Stomach smooth muscle (tissue), 2 donors: ENCODE results near the gene SLC26A2.

Experiments used
- H3K27ac ChIP-seq: one replicate; pipeline ENCODE4 v1.7.0; 2013; ENCODE audit warnings: mild to moderate bottlenecking, low read length, inconsistent platforms
- H3K27me3 ChIP-seq, 2 donors: one replicate each; pipeline ENCODE4 v1.7.0; 2013; ENCODE audit warnings: low read length in 2 of 2; ENCODE audit not compliant: insufficient read depth in 2 of 2, control insufficient read depth in 1 of 2
- H3K36me3 ChIP-seq, 2 donors: one replicate each; pipeline ENCODE4 v1.7.0; 2013; ENCODE audit warnings: low read length in 2 of 2; ENCODE audit not compliant: control insufficient read depth in 2 of 2, insufficient read depth in 2 of 2
- H3K4me1 ChIP-seq: one replicate; pipeline ENCODE4 v1.7.0; 2013; ENCODE audit warnings: low read length; ENCODE audit not compliant: control insufficient read depth, insufficient read depth
- H3K4me3 ChIP-seq, 2 donors: one replicate each; pipeline ENCODE4 v1.7.0; 2013; ENCODE audit warnings: low read length in 2 of 2
- H3K9ac ChIP-seq, 2 donors: one replicate each; pipeline ENCODE4 v1.7.0; 2013; ENCODE audit warnings: low read length in 2 of 2, mild to moderate bottlenecking in 1 of 2
- H3K9me3 ChIP-seq, 2 donors: one replicate each; pipeline ENCODE4 v1.7.0; 2013; ENCODE audit warnings: low read length in 2 of 2; ENCODE audit not compliant: control insufficient read depth in 2 of 2
- donor health status: healthy.
- donor health status: Pancreatic carcinoma.

Gene SLC26A2

DNA sequence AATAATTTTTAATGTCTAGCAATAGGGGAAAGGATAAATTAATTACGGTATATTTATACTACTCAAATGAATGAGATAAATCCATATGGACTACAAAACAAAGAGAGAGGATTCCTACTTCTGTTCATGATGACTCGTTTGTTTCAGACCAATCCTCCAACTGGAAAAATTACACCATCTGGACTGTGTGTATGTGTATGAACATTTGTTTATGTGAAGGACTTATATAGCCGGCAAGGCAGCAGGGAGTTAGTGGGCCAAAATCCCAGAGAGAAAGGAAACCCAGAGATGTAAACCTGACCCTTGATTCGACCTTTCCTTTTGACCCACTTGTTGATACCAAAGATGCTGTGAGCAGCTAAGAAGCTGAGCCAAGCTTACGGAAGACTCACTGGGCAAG lies 36.1 kb upstream of the SLC26A2 start:
- H3K27me3 ChIP-seq = no peaks in the 10 kb centered on the region
- no peaks in the 10 kb centered on the region for H3K4me1 ChIP-seq
- no peak overlapping the region for H3K27ac ChIP-seq
- no peak overlapping the region for H3K4me3 ChIP-seq
- no peaks in the 10 kb centered on the region for H3K36me3 ChIP-seq
- H3K9me3 ChIP-seq = no peaks in the 10 kb centered on the region
- H3K9ac ChIP-seq = no peak overlapping the region

DNA sequence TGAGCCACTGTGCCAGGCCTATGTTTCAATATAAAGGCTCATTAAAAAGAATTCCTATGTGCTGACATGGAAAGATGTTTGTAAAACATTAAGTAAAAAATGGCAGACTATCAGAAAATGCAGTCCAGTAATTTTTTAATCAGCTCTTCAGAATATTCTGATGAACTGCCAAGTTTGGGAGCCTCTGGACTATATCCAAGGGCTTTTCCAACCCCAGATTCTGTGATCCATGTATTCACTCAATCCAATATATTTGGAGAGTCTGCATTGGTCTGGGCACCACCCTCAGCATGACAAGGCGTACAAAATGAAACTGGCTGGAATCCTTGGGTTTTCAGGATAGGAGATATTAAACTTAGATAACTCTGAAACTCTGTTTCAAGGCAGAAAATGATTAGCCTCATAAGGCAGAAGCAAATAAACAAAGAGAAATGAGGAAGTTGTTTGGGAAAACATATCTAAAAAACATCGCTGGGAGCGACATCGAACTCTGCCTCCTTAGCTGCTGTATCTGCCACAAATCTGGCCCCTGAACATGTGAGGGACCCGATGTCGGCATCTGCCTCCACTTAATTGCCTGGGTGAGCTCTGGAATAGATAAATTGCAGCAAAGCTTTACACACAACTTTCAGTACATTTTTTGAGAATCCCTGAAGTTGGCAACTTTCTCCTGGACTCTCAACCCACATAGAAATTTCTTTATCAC lies 30.4 kb upstream of the SLC26A2 start:
- H3K9ac ChIP-seq = no peak overlapping the region
- peaks cover 0 to 4% of the 10 kb centered on the region in 2 donors for H3K27me3 ChIP-seq
- H3K9me3 ChIP-seq = no peaks in the 10 kb centered on the region
- no peaks in the 10 kb centered on the region for H3K36me3 ChIP-seq
- H3K4me1 ChIP-seq = no peaks in the 10 kb centered on the region
- H3K4me3 ChIP-seq = no peak overlapping the region
- no peak overlapping the region for H3K27ac ChIP-seq

DNA sequence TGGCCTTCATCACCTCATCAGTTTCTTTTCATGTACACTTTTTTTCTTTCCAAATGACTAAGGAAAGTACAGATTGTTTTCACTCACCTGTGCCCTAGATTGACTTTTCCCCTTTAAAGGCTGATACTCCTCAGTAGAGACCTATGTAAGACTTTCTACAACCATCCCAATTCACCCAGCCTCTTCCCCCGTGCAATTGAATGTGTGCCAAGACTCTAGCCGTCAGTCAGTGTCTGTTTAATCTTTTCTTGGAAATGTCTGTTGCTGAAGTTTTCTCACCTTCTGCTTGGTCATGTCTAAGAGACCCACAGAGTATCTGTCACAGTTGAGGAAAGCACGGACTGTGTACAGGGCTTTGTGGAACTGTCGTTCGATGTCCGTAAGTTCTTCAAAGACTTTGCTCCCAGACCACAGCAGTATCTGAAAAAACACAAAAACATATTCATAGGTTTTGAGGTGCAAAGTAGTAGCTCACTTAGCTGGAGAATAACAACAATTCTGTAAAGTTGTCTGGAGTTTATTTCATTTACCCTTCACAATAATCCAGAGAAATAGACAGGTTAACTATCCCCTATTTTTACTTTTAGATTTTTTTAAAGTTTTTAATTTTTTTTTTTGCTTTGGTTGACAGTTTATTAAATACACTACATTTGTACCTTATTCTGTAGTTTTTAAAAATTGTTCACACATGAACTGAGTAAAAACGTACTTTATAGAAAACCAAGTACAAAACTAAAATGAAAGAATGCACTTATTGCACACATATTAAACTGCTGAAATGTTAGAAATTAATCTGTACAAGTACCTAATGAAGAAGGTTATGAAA lies 29.6 kb upstream of the SLC26A2 start:
- no peak overlapping the region for H3K9ac ChIP-seq
- H3K36me3 ChIP-seq = no peaks in the 10 kb centered on the region
- no peaks in the 10 kb centered on the region for H3K4me1 ChIP-seq
- H3K4me3 ChIP-seq = no peak overlapping the region
- H3K9me3 ChIP-seq = no peaks in the 10 kb centered on the region
- no peak overlapping the region for H3K27ac ChIP-seq
- H3K27me3 ChIP-seq = peaks cover 0 to 4% of the 10 kb centered on the region in 2 donors

DNA sequence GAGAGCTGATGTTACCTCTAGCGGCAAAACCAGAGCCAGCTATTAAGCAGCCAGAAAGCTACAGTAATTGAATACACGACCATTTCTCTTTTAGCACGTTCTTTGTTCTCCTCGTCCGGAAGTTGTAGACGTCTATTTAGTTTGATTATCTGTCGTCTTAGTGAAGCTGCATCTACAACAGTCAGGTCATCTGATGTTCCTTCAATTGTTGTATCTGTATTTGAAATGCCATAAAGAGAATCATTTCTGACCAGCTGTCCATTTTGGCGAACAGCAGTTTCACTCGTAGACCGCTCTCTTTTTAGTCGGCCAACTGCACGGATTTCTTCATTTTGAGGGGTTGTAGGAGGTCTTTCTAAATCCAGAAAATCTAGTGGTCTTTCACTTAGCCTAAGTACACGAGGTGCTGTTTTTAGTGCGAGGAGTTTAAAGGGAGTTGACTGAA lies 28.5 kb upstream of the SLC26A2 start:
- Histone ChIP-seq H3K27ac (no peak overlapping the region), H3K4me1 (no peaks in the 10 kb centered on the region), H3K9me3 (no peaks in the 10 kb centered on the region), H3K36me3 (no peaks in the 10 kb centered on the region), H3K27me3 (peaks cover 1 to 4% of the 10 kb centered on the region in 2 donors), H3K9ac (no peak overlapping the region), H3K4me3 (no peak overlapping the region)

DNA sequence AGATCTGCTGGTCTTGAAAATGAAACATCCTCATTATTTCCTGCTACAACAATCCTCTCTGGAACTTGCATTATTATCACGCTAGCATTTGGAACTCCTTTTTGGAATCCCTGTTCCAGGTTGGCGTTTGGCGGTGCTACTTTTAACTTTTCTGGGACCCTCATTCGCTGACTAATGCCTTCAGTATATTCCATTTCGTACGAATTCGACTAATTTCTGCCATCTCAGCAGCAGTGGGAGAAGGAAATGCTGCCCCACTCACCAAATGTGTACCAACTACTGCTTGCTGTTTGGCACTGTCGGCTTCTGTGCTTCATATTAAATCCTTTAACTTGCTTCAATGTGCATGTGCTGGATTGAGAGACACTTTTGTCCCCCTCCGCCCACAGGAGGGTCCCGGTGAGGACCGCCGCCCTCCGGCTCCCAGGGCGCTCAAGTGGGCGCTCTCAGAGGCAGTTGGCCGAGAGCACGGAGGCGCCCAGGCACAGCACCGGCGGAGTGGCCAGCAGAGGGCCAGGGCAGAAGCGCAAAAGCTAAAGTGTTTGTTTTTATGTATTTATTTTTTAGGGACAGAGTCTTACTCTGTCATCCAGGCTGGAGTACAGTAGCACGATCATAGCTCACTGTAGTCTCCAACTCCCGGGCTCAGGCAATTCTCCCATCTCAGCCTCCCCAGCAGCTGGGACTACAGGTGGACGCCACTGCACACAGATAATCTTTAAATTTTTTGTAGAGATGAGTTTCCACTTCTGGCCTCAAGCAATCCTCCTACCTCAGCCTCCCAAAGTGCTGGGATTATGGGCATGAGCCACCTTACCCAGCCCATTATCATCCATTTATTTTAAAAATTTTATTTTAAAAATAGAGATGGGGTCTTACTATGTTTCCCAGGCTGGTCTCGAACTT lies 27.9 kb upstream of the SLC26A2 start:
- Histone ChIP-seq H3K4me3 (no peak overlapping the region), H3K9me3 (no peaks in the 10 kb centered on the region)

DNA sequence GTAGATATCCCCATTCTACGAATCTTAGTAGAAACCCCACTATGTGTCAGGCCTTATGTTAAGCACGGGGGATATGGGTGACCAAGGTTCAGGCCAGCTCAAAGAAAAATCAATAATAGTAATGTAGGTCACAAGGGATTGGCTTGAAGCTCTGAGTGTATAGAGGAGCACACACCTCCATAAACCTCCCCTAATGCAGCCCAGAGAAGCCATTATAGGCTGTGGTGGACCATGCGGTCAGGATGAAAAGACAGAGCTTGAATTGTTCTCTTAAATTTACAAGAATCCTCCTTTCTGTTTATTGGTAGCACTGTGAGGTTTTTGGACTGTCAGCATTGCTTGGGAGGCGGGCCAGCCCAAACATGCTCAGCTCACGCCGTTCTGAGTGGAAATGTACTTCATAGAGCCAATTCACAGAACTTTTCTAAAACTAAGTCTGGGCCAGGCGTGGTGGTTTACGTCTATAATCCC lies 25.1 kb upstream of the SLC26A2 start:
- no peaks in the 10 kb centered on the region for H3K9me3 ChIP-seq
- H3K4me1 ChIP-seq = no peaks in the 10 kb centered on the region
- H3K27ac ChIP-seq = no peak overlapping the region
- no peaks in the 10 kb centered on the region for H3K36me3 ChIP-seq
- H3K27me3 ChIP-seq = peaks cover 2 to 4% of the 10 kb centered on the region in 2 donors
- H3K4me3 ChIP-seq = no peak overlapping the region
- no peak overlapping the region for H3K9ac ChIP-seq

More for the DNA sequence above, 27.9 kb upstream of the SLC26A2 start:
- H3K4me1 ChIP-seq = no peaks in the 10 kb centered on the region
- H3K27ac ChIP-seq = no peak overlapping the region
- H3K27me3 ChIP-seq = peaks cover 2 to 4% of the 10 kb centered on the region in 2 donors
- no peaks in the 10 kb centered on the region for H3K36me3 ChIP-seq
- no peak overlapping the region for H3K9ac ChIP-seq

DNA sequence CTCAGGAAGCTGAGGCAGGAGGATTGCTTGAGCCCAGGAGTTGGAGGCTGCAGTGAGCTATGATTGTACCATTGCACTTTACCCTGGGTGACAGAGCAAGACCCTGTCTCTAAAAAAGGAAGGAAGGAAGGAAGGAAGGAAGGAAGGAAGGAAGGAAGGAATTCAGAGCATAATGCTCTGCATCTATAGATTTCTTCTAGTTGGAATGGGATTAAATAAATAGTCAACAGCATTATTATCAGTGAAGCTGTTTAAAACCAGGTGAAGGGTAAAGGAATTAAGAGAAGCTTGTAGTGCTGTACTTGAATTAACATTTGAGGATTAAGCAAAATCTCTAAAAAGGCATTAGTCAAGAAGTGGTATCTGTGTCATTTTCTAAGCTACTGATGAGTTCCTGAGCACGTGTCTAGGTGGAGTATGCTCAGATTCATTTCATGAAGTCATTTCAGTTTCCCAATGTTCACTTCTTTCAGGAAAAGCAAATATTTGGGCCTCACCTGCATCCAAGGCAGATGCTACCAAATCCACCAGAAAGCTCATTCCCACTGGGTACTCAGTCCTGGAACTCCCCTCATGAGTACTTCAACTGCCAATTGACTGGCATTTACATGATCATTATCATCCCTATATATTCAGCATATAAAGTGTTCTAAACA lies 24.4 kb upstream of the SLC26A2 start:
- Histone ChIP-seq H3K9me3 (no peaks in the 10 kb centered on the region), H3K4me1 (no peaks in the 10 kb centered on the region), H3K9ac (no peak overlapping the region), H3K27ac (no peak overlapping the region), H3K36me3 (no peaks in the 10 kb centered on the region), H3K27me3 (peaks cover 2 to 4% of the 10 kb centered on the region in 2 donors), H3K4me3 (no peak overlapping the region)

DNA sequence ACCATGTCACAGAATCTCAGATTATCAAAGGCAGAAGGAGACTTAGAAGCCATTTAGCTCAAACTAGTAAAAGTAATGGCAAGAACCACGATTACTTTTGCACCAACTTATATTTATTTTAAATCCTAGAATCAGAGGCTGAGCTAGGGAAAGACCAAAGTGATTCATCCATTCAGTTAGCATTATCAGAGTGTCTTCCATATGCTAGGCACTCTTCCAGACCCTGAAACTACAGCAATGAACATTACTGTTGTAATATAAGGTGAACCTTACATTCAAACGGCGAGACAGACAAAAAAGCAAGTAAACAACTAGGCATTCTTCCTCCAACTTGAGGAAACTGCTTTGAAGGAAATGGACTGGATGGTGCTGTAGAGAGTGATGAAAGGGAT lies 23.9 kb upstream of the SLC26A2 start:
- Histone ChIP-seq H3K9ac (no peak overlapping the region), H3K27ac (no peak overlapping the region), H3K27me3 (peaks cover 2 to 4% of the 10 kb centered on the region in 2 donors), H3K4me1 (no peaks in the 10 kb centered on the region), H3K36me3 (no peaks in the 10 kb centered on the region), H3K4me3 (no peak overlapping the region), H3K9me3 (no peaks in the 10 kb centered on the region)

DNA sequence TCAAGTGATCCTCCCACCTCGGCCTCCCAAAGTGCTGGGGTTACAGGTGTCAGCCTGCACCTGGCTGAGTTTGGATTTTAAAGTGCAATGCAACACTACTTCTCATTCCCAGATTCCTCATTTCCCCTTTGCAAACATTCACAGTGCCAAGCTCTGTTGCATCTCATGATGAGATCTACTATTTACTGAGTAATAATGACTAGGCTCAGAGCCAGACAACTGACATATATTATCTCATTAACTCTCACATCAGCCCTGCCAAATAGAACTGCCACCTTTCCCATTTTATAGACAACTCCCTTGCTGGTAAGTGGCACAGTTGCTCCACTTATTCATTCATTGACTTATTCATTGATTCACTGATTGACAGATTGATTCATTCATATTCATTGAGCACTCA lies 22.9 kb upstream of the SLC26A2 start:
- no peak overlapping the region for H3K27ac ChIP-seq
- no peaks in the 10 kb centered on the region for H3K36me3 ChIP-seq
- no peaks in the 10 kb centered on the region for H3K9me3 ChIP-seq
- no peak overlapping the region for H3K9ac ChIP-seq
- no peak overlapping the region for H3K4me3 ChIP-seq
- peaks cover 2% of the 10 kb centered on the region in 2 donors for H3K27me3 ChIP-seq
- H3K4me1 ChIP-seq = no peaks in the 10 kb centered on the region

DNA sequence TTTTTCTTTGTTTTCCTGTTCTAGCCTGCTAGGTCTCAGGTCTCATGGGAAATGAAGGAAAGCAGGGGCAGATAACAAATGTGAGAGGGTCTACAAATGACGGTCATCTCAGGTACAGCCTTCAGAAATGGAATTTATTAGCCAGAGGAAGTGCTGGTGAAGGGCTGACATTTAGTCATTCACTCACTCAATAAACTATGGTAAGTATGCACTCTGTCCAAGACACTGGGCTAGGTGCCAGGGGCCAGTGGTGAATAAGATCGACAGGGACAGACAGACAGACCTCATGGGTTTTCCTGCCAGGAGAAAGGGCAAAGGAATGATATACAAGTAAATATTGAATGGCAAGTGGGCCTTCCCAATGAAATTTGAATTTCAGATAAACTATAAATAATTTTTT lies 22.3 kb upstream of the SLC26A2 start:
- no peak overlapping the region for H3K9ac ChIP-seq
- no peak overlapping the region for H3K4me3 ChIP-seq
- no peak overlapping the region for H3K27ac ChIP-seq
- H3K9me3 ChIP-seq = no peaks in the 10 kb centered on the region
- peaks cover 0 to 2% of the 10 kb centered on the region in 2 donors for H3K27me3 ChIP-seq
- no peaks in the 10 kb centered on the region for H3K36me3 ChIP-seq
- no peaks in the 10 kb centered on the region for H3K4me1 ChIP-seq
